IMR-90 (cell line): ENCODE data around the gene C6orf58. TPM values are rescaled to one million over a fixed set of nuclear protein-coding genes. Genes with fewer than 3 reads are reported as not detected.

Source experiments
- ATAC-seq: fragments of 200-7000 bp; cut with Tn5 transposase; 2 replicates; pipeline ENCODE4 v1.9.1; 2020; ENCODE audit warnings: low read depth, mild to moderate bottlenecking, moderate library complexity
- Bru-seq: library from RNA; stranded (reverse); fragments of 400-500 nt; gene quantifications from one replicate; lab custom pipeline; 2021; lab: Mats Ljungman, UMichigan
- BruChase-seq, 2 experiments: library from RNA; stranded (reverse); fragments of 400-500 nt; gene quantifications; one replicate each; lab custom pipeline; 2021; lab: Mats Ljungman, UMichigan
- BruUV-seq: library from RNA; stranded (reverse); fragments of 400-500 nt; replicated peaks from 2 replicates; lab custom pipeline; 2021; lab: Mats Ljungman, UMichigan
- CTCF ChIA-PET: fragments of 300-600 bp; formaldehyde crosslinking; extraction: SDS; loops from one replicate; lab custom pipeline; 2021; ENCODE audit warnings: antibody characterized with exemption; lab: Yijun Ruan, JAX
- POLR2A ChIA-PET: fragments of 300-600 bp; sonication (Branson Sonifier 250); formaldehyde crosslinking; loops from one replicate; lab custom pipeline; 2022; ENCODE audit warnings: antibody characterized with exemption; ENCODE audit not compliant: unreplicated experiment; lab: Charles Lee
- DNase-seq: peaks from one replicate; pipeline ENCODE4 v3.0.0; 2013
- H2AFZ ChIP-seq: replicated peaks from 2 replicates; pipeline ENCODE3; 2013; ENCODE audit warnings: low read length, mild to moderate bottlenecking; ENCODE audit not compliant: poor library complexity
- H2AK5ac ChIP-seq: 2 replicates; pipeline ENCODE4 v1.6.1; 2013; ENCODE audit warnings: low read depth, low read length, inconsistent platforms
- H2AK9ac ChIP-seq: replicated peaks from 2 replicates; pipeline ENCODE3; 2013; ENCODE audit warnings: mild to moderate bottlenecking, low read depth, low read length, moderate library complexity; ENCODE audit not compliant: poor library complexity
- H2BK120ac ChIP-seq: 2 replicates; pipeline ENCODE4 v1.6.1; 2013; ENCODE audit warnings: low read depth, low read length, inconsistent platforms
- H2BK15ac ChIP-seq: 3 replicates; pipeline ENCODE4 v1.6.1; 2013; ENCODE audit warnings: low read depth, low read length, inconsistent platforms
- H2BK20ac ChIP-seq: 2 replicates; pipeline ENCODE4 v1.6.1; 2013; ENCODE audit warnings: low read depth, mild to moderate bottlenecking, inconsistent platforms, low read length, moderate library complexity
- H2BK5ac ChIP-seq: 2 replicates; pipeline ENCODE4 v1.6.1; 2013; ENCODE audit warnings: mild to moderate bottlenecking, low read depth, low read length, inconsistent platforms; ENCODE audit not compliant: poor library complexity, severe bottlenecking
- H3K14ac ChIP-seq: replicated peaks from 2 replicates; pipeline ENCODE4 v1.6.1; 2013; ENCODE audit warnings: low read depth, low read length, inconsistent platforms
- H3K18ac ChIP-seq: 2 replicates; pipeline ENCODE4 v1.6.1; 2013; ENCODE audit warnings: low read depth, low read length, control low read depth
- H3K23ac ChIP-seq: 2 replicates; pipeline ENCODE4 v1.6.1; 2013; ENCODE audit warnings: low read depth, low read length, inconsistent platforms
- H3K27ac ChIP-seq: 2 replicates; pipeline ENCODE4 v1.5.1; 2013; ENCODE audit warnings: mild to moderate bottlenecking, control low read depth, low read length; ENCODE audit not compliant: insufficient read depth
- H3K27me3 ChIP-seq: 2 replicates; pipeline ENCODE4 v1.6.1; 2013; ENCODE audit warnings: low read length; ENCODE audit not compliant: control insufficient read depth, insufficient read depth
- H3K36me3 ChIP-seq: 2 replicates; pipeline ENCODE4 v1.6.1; 2013; ENCODE audit warnings: low read length, mixed read lengths; ENCODE audit not compliant: control insufficient read depth, insufficient read depth
- H3K4ac ChIP-seq: 2 replicates; pipeline ENCODE4 v1.6.1; 2013; ENCODE audit warnings: low read depth, low read length, inconsistent platforms
- H3K4me1 ChIP-seq: 2 replicates; pipeline ENCODE4 v1.6.1; 2013; ENCODE audit warnings: low read length, mixed read lengths; ENCODE audit not compliant: control insufficient read depth, insufficient read depth
- H3K4me2 ChIP-seq: 2 replicates; pipeline ENCODE4 v1.6.1; 2013; ENCODE audit warnings: low read depth, mild to moderate bottlenecking, control low read depth, low read length, moderate library complexity
- H3K4me3 ChIP-seq: 2 replicates; pipeline ENCODE4 v1.5.1; 2013; ENCODE audit warnings: low read depth, mild to moderate bottlenecking, control low read depth, low read length, moderate library complexity; ENCODE audit not compliant: insufficient read depth
- H3K56ac ChIP-seq: 2 replicates; pipeline ENCODE4 v1.6.1; 2013; ENCODE audit warnings: low read length, inconsistent platforms; ENCODE audit not compliant: insufficient read depth; ENCODE audit errors: extremely low read depth
- H3K79me1 ChIP-seq, 2 experiments: 2 replicates each; pipeline ENCODE4 v1.6.1; 2013; ENCODE audit warnings: low read length in 2 of 2, inconsistent platforms in 1 of 2, low read depth in 1 of 2
- H3K9ac ChIP-seq: 2 replicates; pipeline ENCODE4 v1.6.1; 2013; ENCODE audit warnings: low read depth, low read length, control low read depth
- H3K9me1 ChIP-seq: 2 replicates; pipeline ENCODE4 v1.6.1; 2013; ENCODE audit warnings: low read length, inconsistent platforms; ENCODE audit not compliant: insufficient read depth
- H3K9me3 ChIP-seq: 2 replicates; pipeline ENCODE4 v1.6.1; 2013; ENCODE audit warnings: low read length; ENCODE audit not compliant: control insufficient read depth, insufficient read depth
- H4K20me1 ChIP-seq: 2 replicates; pipeline ENCODE4 v1.6.1; 2013; ENCODE audit warnings: low read length, inconsistent platforms; ENCODE audit not compliant: insufficient read depth
- H4K5ac ChIP-seq: 2 replicates; pipeline ENCODE4 v1.6.1; 2013; ENCODE audit warnings: mild to moderate bottlenecking, low read depth, low read length, control low read depth
- H4K8ac ChIP-seq, 2 experiments: 2 replicates each; pipeline ENCODE4 v1.6.1; 2013; ENCODE audit warnings: low read depth in 2 of 2, low read length in 2 of 2, control low read depth in 1 of 2, inconsistent platforms in 1 of 2
- H4K91ac ChIP-seq: 2 replicates; pipeline ENCODE4 v1.6.1; 2013; ENCODE audit warnings: low read depth, low read length, inconsistent platforms; ENCODE audit not compliant: insufficient read depth
- BHLHE40 ChIP-seq: fragments of 150-350 bp; IDR thresholded peaks from 2 replicates; pipeline ENCODE4 v1.6.1; 2016; ENCODE audit warnings: mild to moderate bottlenecking, low read depth, low read length
- CEBPB ChIP-seq: IDR thresholded peaks from 2 replicates; pipeline ENCODE4 v1.6.1; 2012; ENCODE audit warnings: low read depth, low read length, improper control_type of control experiment
- CTCF ChIP-seq: conservative IDR thresholded peaks from 2 replicates; pipeline ENCODE4 v1.5.1; 2012; ENCODE audit warnings: mild to moderate bottlenecking, low read depth, low read length, improper control_type of control experiment
- NFE2L2 ChIP-seq: fragments of 150-350 bp; IDR thresholded peaks from 2 replicates; pipeline ENCODE4 v1.6.1; 2016; ENCODE audit warnings: low read depth, mild to moderate bottlenecking, low read length
- RFX5 ChIP-seq: IDR thresholded peaks from 2 replicates; pipeline ENCODE4 v1.8.0; 2012; ENCODE audit warnings: low read depth, mild to moderate bottlenecking, low read length, moderate library complexity
- WGBS, 2 experiments: methylation state at CpG; one replicate each; pipeline versions ENCODE4 v1.1.5 to v1.1.7; 2013; ENCODE audit warnings: missing lambda C conversion rate in 2 of 2; ENCODE audit not compliant: insufficient read length in 1 of 2; ENCODE audit errors: extremely low coverage in 2 of 2; 5-methylcytosine and 5-hydroxymethylcytosine counted together
- dilution Hi-C: fragments of 300-500 bp; cut with HindIII; formaldehyde crosslinking; loops from one replicate; pipeline ENCODE4 v1.14.3; 2018; ENCODE audit warnings: low sequenced_read_pairs; ENCODE audit not compliant: unreplicated experiment
- in situ Hi-C: fragments of 300-500 bp; cut with MboI; formaldehyde crosslinking; loops from 3 replicates; pipeline ENCODE4 v1.14.3; 2019; ENCODE audit warnings: low sequenced_read_pairs, inconsistent platforms, mixed read lengths
- intact Hi-C: fragments of 100-400 bp; cut with micrococcal nuclease; formaldehyde crosslinking; loops from 2 replicates; pipeline ENCODE4 v1.10.0; 2022
- long read RNA-seq: library from polyadenylated mRNA; unstranded; transcript quantifications from one replicate; pipeline ENCODE4 v2.0.0, GENCODE V29; 2021; ENCODE audit not compliant: unreplicated experiment
- polyA plus RNA-seq, 3 experiments: library from polyadenylated mRNA; depleted of rRNA; stranded (reverse); fragments of >200 nt; gene quantifications; 2 replicates each; pipeline ENCODE4 v1.2.3, GENCODE V29; 2012; ENCODE audit warnings: low replicate concordance in 1 of 3
- total RNA-seq: library from RNA; depleted of rRNA; stranded (reverse); fragments of >200 nt; gene quantifications from 2 replicates; pipeline ENCODE4 v1.2.3, GENCODE V29; 2012; rRNA removed

The C6orf58 gene
- total RNA-seq (not detected in 2 replicates), polyA plus RNA-seq (2012; rRNA removed) (0.09 TPM in 1 of 2 replicates, not detected in the other), Bru-seq, nascent RNA (percentile 16 among the genes with signal in this experiment), BruChase-seq, experiment 1, labeled RNA remaining after a 6-hour chase (percentile 17 among the genes with signal in this experiment), BruChase-seq, experiment 2, labeled RNA remaining after a 2-hour chase (percentile 19 among the genes with signal in this experiment)
- not detected in 2 replicates for polyA plus RNA-seq (2012; cell fraction: cytosol; rRNA removed)
- not detected in 2 replicates for polyA plus RNA-seq (2012; cell fraction: nucleus; rRNA removed; ENCODE audit: low replicate concordance)
- long read RNA-seq: 0 reads

DNA sequence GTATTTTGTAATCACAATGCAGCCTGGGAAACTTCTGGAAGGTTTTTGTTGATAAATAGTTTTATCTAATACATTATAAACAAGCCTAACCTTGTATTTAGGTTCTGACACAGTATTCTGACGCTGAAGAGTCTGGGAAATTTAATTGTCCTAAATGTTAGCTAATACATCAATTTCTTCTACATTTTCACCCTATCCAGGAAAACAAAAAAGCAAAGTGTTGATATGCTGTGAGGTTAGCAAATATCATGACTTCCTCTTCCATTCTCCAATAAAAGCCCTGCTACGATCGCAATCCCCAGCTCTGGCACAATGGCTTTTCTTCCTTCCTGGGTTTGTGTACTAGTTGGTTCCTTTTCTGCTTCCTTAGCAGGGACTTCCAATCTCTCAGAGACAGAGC is at the start of gene C6orf58:
TSS of gene C6orf58 (plus strand) at position 301 of the 400 bp plus-strand sequence. CDS start at position 313, 12 bp downstream.
- WGBS, 2 experiments: no CpG with 5 or more reads among the region's 3 CpGs
- Histone ChIP-seq H2AFZ (no peak within 1 kb of the TSS), H3K4me1 (no peaks in the 10 kb centered on the region), H3K36me3 (no peaks in the 10 kb centered on the region), H3K9me3 (no peaks in the 10 kb centered on the region), H4K8ac (no peak within 1 kb of the TSS), H3K9me1 (no peaks in the 10 kb centered on the region), H2BK15ac (no peak within 1 kb of the TSS), H4K91ac (no peak within 1 kb of the TSS), H3K27me3 (peaks cover 3% of the 10 kb centered on the region; the same call in 1 of the 2 replicates), H3K56ac (no peak within 1 kb of the TSS), H2AK9ac (no peak within 1 kb of the TSS), H3K4ac (no peak within 1 kb of the TSS), H2AK5ac (no peak within 1 kb of the TSS), H4K5ac (no peak within 1 kb of the TSS), H2BK20ac (no peak within 1 kb of the TSS), H4K20me1 (no peaks in the 10 kb centered on the region), H2BK120ac (no peak within 1 kb of the TSS), H3K18ac (no peak within 1 kb of the TSS), H3K4me2 (no peak within 1 kb of the TSS), H3K23ac (no peak within 1 kb of the TSS), H3K4me3 (no peak within 1 kb of the TSS), H3K9ac (no peak within 1 kb of the TSS), H3K14ac (no peak within 1 kb of the TSS), H3K79me1 (no peaks in the 10 kb centered on the region), H3K27ac (no peak within 1 kb of the TSS), H2BK5ac (no peak within 1 kb of the TSS)
- in situ Hi-C loops (no loop called here), intact Hi-C loops (no loop called here), dilution Hi-C loops (no loop called here)
- DNase-seq (no peak), ATAC-seq (no peak)
- no TSS peak for BruUV-seq
- TF ChIP-seq NFE2L2 (no peak), BHLHE40 (no peak), CTCF (no peak), RFX5 (no peak), CEBPB (no peak)
- ChIA-PET POLR2A (no interaction called here), CTCF (no interaction called here)
